ENCODE data around the gene KCNIP1. TPM values are rescaled to one million over a fixed set of nuclear protein-coding genes. Genes with fewer than 3 reads are reported as not detected.

KCNIP1 gene
- total and polyA plus RNA-seq, 4 donors = 0.13 to 1.8 (median 0.72) TPM

GRCh38 chr5:170552621-170553115, 48.8 kb downstream of the KCNIP1 start:
- DNase-seq (peak; percentile 98 to 99 (median 99)), ATAC-seq (ENCODE audit: insufficient read depth, low FRiP score) (peak; percentile 42)
- no peaks in the 10 kb centered on the region for H3K36me3 ChIP-seq (ENCODE audit: control insufficient read depth in 4 of 4, insufficient read depth in 4 of 4, low read length in 4 of 4)
- WGBS, 2 donors = 9 to 13% methylated on average over 12 of the region's 12 CpGs
- no peaks in the 10 kb centered on the region for H3K9me3 ChIP-seq (ENCODE audit: control insufficient read depth in 4 of 4, insufficient read depth in 3 of 4, low read length in 3 of 4)
- no peak for TF ChIP-seq CTCF (IDR thresholded peaks at IDR 0.05; ENCODE audit: control extremely low read depth, extremely low read depth)
- no peak overlapping the region for H3K4me3 ChIP-seq
- no peaks in the 10 kb centered on the region for H3K27me3 ChIP-seq (ENCODE audit: control insufficient read depth in 3 of 3, insufficient read depth in 3 of 3, low read length in 2 of 3)
- H3K9ac ChIP-seq (ENCODE audit: insufficient read depth in 1 of 2, low read length in 2 of 2) = peak overlapping the region in 1 of 2 donors; percentile 56
- H3K4me1 ChIP-seq (ENCODE audit: control insufficient read depth in 5 of 5, insufficient read depth in 5 of 5, low read length in 5 of 5) = peaks cover 0 to 30% (median 8%) of the 10 kb centered on the region in 5 donors
- H3K27ac ChIP-seq (ENCODE audit: low read depth in 1 of 2, low read length in 1 of 2) = no peak overlapping the region

GRCh38 chr5:170553218-170553617, 49.4 kb downstream of the KCNIP1 start:
- 62 to 71% methylated on average over 4 of the region's 4 CpGs for WGBS, 2 donors
- TF ChIP-seq CTCF (IDR thresholded peaks at IDR 0.05; ENCODE audit: control extremely low read depth, extremely low read depth) = no peak
- H3K4me1 ChIP-seq (ENCODE audit: control insufficient read depth in 5 of 5, insufficient read depth in 5 of 5, low read length in 5 of 5) = peaks cover 0 to 30% (median 8%) of the 10 kb centered on the region in 5 donors
- DNase-seq = no peak
- H3K27me3 ChIP-seq (ENCODE audit: control insufficient read depth in 3 of 3, insufficient read depth in 3 of 3, low read length in 2 of 3) = no peaks in the 10 kb centered on the region
- H3K9me3 ChIP-seq (ENCODE audit: control insufficient read depth in 4 of 4, insufficient read depth in 3 of 4, low read length in 3 of 4) = no peaks in the 10 kb centered on the region
- no peak overlapping the region for H3K27ac ChIP-seq (ENCODE audit: low read depth in 1 of 2, low read length in 1 of 2)
- H3K36me3 ChIP-seq (ENCODE audit: control insufficient read depth in 4 of 4, insufficient read depth in 4 of 4, low read length in 4 of 4) = no peaks in the 10 kb centered on the region
- no peak overlapping the region for H3K4me3 ChIP-seq
- ATAC-seq (ENCODE audit: insufficient read depth, low FRiP score) = no peak
- H3K9ac ChIP-seq (ENCODE audit: insufficient read depth in 1 of 2, low read length in 2 of 2) = peak overlapping the region in 1 of 2 donors; percentile 56

DNA sequence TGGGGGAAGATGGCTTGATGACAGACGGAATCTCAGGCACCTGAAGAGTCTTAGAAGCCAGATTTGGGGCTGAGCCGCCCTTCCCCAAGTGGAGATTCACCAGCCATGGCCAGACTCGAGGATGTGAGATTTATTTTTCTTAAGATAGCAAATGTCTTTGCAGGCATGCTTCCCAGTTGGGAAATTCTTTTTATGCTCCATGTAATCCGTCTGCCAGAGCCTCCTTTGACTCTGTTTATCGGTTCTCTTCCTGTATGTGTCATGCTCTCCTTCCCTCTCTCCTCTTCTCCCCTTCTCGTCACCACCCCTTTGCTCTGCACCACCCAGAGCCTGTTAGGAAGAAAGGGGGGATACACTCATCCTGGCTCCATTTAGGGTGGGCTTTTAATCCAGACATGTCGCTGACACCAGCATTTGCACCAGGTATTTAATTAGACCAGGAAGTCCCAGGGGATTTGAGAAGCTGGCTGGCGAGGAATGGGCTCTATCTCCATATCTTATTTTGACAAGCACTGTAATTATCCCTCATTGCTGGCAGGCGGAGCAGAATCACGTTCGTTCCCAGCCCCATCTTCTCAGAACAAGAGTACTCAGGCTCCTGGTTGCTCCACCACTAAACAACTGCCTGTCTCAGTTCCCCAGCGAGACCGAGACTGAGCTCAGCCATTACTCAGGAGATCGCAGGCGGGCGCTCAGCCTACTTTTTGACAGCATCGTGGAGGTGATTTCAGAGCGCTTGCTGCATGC, 50.9 kb downstream of the KCNIP1 start:
- Histone ChIP-seq H3K4me3 (no peak overlapping the region), H3K9ac (ENCODE audit: insufficient read depth in 1 of 2, low read length in 2 of 2) (no peak overlapping the region), H3K4me1 (ENCODE audit: control insufficient read depth in 5 of 5, insufficient read depth in 5 of 5, low read length in 5 of 5) (peaks cover 0 to 30% (median 8%) of the 10 kb centered on the region in 5 donors), H3K36me3 (ENCODE audit: control insufficient read depth in 4 of 4, insufficient read depth in 4 of 4, low read length in 4 of 4) (no peaks in the 10 kb centered on the region), H3K27ac (ENCODE audit: low read depth in 1 of 2, low read length in 1 of 2) (no peak overlapping the region), H3K9me3 (ENCODE audit: control insufficient read depth in 4 of 4, insufficient read depth in 3 of 4, low read length in 3 of 4) (no peaks in the 10 kb centered on the region), H3K27me3 (ENCODE audit: control insufficient read depth in 3 of 3, insufficient read depth in 3 of 3, low read length in 2 of 3) (no peaks in the 10 kb centered on the region)
- DNase-seq (peak; percentile 56 to 88 (median 73)), ATAC-seq (ENCODE audit: insufficient read depth, low FRiP score) (no peak)
- TF ChIP-seq CTCF (IDR thresholded peaks at IDR 0.05; ENCODE audit: control extremely low read depth, extremely low read depth) = no peak
- WGBS, 2 donors = 50 to 74% methylated on average over 18 of the region's 18 CpGs

Data from lung (tissue), 12 donors.